Upper lobe of right lung (tissue), 1 donor: ENCODE results near the gene SYNPO2L. TPM values are rescaled to one million over a fixed set of nuclear protein-coding genes. Genes with fewer than 3 reads are reported as not detected.
A peak's percentile ranks its signal among the peaks of the same experiment; 100 is the strongest.

Experiments
- ATAC-seq: fragments of 200-7000 bp; cut with Tn5 transposase; one replicate; pipeline ENCODE4 v1.9.1; 2020; ENCODE audit warnings: mild to moderate bottlenecking, moderate library complexity
- DNase-seq: peaks from one replicate; pipeline ENCODE4 v3.0.0-alpha.2; 2020
- H3K27ac ChIP-seq: fragments of 200-600 bp; one replicate; pipeline ENCODE4 v1.8.0; 2022
- H3K27me3 ChIP-seq: fragments of 200-600 bp; one replicate; pipeline ENCODE4 v1.8.0; 2022; ENCODE audit warnings: mild to moderate bottlenecking
- H3K36me3 ChIP-seq: fragments of 200-600 bp; one replicate; pipeline ENCODE4 v1.8.0; 2022
- H3K4me1 ChIP-seq: fragments of 200-600 bp; one replicate; pipeline ENCODE4 v1.8.0; 2022
- H3K4me3 ChIP-seq: fragments of 200-600 bp; one replicate; pipeline ENCODE4 v1.8.0; 2022; ENCODE audit warnings: mild to moderate bottlenecking
- H3K9me3 ChIP-seq: fragments of 200-600 bp; one replicate; pipeline ENCODE4 v1.8.0; 2022
- intact Hi-C: fragments of 100-400 bp; cut with DNase I; formaldehyde crosslinking; loops from one replicate; pipeline ENCODE4 v1.11.0; 2022
- total RNA-seq: library from RNA; stranded (reverse); fragmentation: NEBNext Ultra II Directional; extraction: Animal tissue kit (Norgen Biotek cat#: 25700); gene quantifications from one replicate; pipeline ENCODE4 v1.2.1, GENCODE V29; 2021
- TF ChIP-seq, protein P1 (sequence below): fragments of 200-600 bp; IDR thresholded peaks from one replicate; pipeline ENCODE4 v1.8.0; 2022; ENCODE audit warnings: antibody characterized with exemption
- donor health status: DM: no; HTN: yes; CAD: no; lungs with severe emphysema.

SYNPO2L gene
- total RNA-seq, 1 donor from 2014 or later: 5.9 TPM

- DNase-seq (no peak), ATAC-seq (peak; percentile 26)
- no peaks in the 10 kb centered on the region for H3K9me3 ChIP-seq
- TF ChIP-seq, protein P1, sequence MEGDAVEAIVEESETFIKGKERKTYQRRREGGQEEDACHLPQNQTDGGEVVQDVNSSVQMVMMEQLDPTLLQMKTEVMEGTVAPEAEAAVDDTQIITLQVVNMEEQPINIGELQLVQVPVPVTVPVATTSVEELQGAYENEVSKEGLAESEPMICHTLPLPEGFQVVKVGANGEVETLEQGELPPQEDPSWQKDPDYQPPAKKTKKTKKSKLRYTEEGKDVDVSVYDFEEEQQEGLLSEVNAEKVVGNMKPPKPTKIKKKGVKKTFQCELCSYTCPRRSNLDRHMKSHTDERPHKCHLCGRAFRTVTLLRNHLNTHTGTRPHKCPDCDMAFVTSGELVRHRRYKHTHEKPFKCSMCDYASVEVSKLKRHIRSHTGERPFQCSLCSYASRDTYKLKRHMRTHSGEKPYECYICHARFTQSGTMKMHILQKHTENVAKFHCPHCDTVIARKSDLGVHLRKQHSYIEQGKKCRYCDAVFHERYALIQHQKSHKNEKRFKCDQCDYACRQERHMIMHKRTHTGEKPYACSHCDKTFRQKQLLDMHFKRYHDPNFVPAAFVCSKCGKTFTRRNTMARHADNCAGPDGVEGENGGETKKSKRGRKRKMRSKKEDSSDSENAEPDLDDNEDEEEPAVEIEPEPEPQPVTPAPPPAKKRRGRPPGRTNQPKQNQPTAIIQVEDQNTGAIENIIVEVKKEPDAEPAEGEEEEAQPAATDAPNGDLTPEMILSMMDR: no peak
- no peak overlapping the region for H3K27ac ChIP-seq
- no peaks in the 10 kb centered on the region for H3K27me3 ChIP-seq
- intact Hi-C loops: no loop called here
- peaks cover 18% of the 10 kb centered on the region for H3K4me1 ChIP-seq
- no peak overlapping the region for H3K4me3 ChIP-seq
- no peaks in the 10 kb centered on the region for H3K36me3 ChIP-seq
These were observed 16.5 kb downstream of the SYNPO2L start for GRCh38 chr10:73639286-73639685.

- no peaks in the 10 kb centered on the region for H3K9me3 ChIP-seq
- H3K4me3 ChIP-seq: no peak overlapping the region
- H3K4me1 ChIP-seq: no peaks in the 10 kb centered on the region
- intact Hi-C loops: no loop called here
- no peak overlapping the region for H3K27ac ChIP-seq
- DNase-seq (no peak), ATAC-seq (no peak)
- no peaks in the 10 kb centered on the region for H3K27me3 ChIP-seq
- TF ChIP-seq, protein P1: no peak
- H3K36me3 ChIP-seq: no peaks in the 10 kb centered on the region
These were observed 20.0 kb downstream of the SYNPO2L start for GRCh38 chr10:73635781-73636180.

DNA sequence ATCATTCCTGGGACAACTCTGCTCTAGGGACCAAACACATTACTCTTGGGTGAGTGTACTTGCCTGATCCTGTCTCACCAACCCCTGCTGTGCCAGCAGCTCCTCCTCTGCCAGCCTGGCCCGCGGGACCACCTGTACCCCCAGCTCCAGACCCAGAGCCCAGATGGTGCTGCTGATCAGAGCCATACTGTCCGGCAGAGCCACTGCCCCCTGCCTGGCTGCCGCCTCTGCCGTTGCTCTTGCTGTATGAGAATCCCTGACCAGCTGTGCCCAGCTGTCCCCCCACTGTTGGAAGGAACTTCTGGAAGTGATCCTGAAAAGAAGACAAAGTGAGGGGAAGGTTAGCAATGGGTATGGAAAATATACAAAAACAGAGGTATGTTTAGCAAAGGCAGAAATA, 21.4 kb downstream of the SYNPO2L start:
- no peaks in the 10 kb centered on the region for H3K36me3 ChIP-seq
- no peaks in the 10 kb centered on the region for H3K27me3 ChIP-seq
- no peak for DNase-seq
- no peaks in the 10 kb centered on the region for H3K4me1 ChIP-seq
- TF ChIP-seq, protein P1: no peak
- no peak overlapping the region for H3K27ac ChIP-seq
- H3K9me3 ChIP-seq: no peaks in the 10 kb centered on the region
- no peak overlapping the region for H3K4me3 ChIP-seq
- peak; percentile 21 for ATAC-seq
- intact Hi-C loops: no loop called here

DNA sequence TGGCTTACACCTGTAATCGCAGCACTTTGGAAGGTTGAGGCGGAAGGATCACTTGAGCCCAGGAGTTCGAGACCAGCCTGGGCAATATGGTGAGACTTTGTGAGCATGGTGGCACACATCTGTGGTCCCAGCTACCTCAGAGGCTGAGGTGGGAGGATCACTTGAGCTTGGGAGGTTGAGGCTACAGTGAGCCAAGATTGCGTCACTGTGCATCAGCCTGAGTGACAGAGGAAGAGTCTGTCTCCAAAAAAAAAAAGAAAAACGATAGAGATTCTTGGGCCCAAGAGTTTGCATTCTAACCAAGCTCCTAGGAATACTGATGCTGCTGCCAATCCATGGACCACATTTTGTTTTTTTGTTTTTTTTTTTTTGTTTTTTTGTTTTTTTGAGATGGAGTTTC, 26.7 kb downstream of the SYNPO2L start:
- no peak for DNase-seq
- Histone ChIP-seq H3K4me1 (peaks cover 5% of the 10 kb centered on the region), H3K9me3 (no peaks in the 10 kb centered on the region), H3K27ac (no peak overlapping the region), H3K27me3 (no peaks in the 10 kb centered on the region), H3K4me3 (no peak overlapping the region), H3K36me3 (no peaks in the 10 kb centered on the region)
- ATAC-seq: no peak
- intact Hi-C loops: no loop called here
- TF ChIP-seq, protein P1: no peak

DNA sequence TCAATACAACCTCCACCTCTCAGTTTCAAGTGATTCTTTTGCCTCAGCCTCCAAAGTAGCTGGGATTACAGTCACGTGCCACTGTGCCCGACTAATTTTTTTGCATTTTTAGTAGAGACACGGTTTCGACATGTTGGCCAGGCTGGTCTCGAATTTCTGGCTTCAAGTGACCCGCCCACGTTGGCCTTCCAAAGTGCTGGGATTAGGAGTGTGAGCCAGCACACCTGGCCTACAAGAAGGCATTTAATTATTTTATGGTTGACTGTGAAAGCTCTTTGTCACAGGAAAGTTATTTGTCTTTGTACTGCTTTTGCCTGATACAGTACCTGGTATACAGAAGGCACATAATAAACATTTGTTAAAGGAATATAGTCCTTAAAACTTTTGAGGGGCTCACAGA, 27.4 kb downstream of the SYNPO2L start:
- no peak for ATAC-seq
- H3K27me3 ChIP-seq: no peaks in the 10 kb centered on the region
- intact Hi-C loops: no loop called here
- no peak overlapping the region for H3K27ac ChIP-seq
- peaks cover 5% of the 10 kb centered on the region for H3K4me1 ChIP-seq
- H3K9me3 ChIP-seq: no peaks in the 10 kb centered on the region
- H3K36me3 ChIP-seq: no peaks in the 10 kb centered on the region
- no peak for DNase-seq
- no peak overlapping the region for H3K4me3 ChIP-seq
- TF ChIP-seq, protein P1: no peak

DNA sequence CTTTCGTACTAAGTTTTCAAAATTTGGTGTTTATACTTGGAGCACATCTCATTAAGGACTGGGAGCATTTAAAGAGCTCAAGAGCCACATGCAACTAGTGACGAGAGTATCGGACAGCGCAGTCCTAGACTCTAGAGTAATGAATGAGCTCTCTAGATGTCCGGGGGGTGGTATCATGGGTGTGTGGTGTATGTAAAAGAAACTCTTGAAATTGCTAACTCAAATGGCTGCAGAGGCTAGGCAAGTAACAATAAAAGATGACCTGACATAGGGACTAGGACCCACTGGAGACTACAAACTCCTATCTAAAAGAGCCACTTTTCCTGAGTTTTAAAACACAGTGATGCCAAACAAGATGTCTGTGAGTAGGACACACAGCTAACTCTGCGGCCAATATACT, 28.5 kb downstream of the SYNPO2L start:
- no peak overlapping the region for H3K4me3 ChIP-seq
- intact Hi-C loops: no loop called here
- no peaks in the 10 kb centered on the region for H3K27me3 ChIP-seq
- H3K4me1 ChIP-seq: peaks cover 5% of the 10 kb centered on the region
- H3K9me3 ChIP-seq: no peaks in the 10 kb centered on the region
- ATAC-seq (no peak), DNase-seq (no peak)
- TF ChIP-seq, protein P1: no peak
- no peak overlapping the region for H3K27ac ChIP-seq
- no peaks in the 10 kb centered on the region for H3K36me3 ChIP-seq
